GM12875 (cell line): ENCODE measurements around the gene MXD4.

Source experiments
- H3K4me3 ChIP-seq: one replicate; pipeline ENCODE4 v1.5.1; 2011; ENCODE audit warnings: low read depth, low read length, control low read depth
- TF ChIP-seq, protein P1 (sequence below): IDR thresholded peaks from 2 replicates; pipeline ENCODE4 v1.5.1; 2011; ENCODE audit warnings: low read depth, mild to moderate bottlenecking, control low read depth, inconsistent platforms, low read length, moderate library complexity, borderline replicate concordance; ENCODE audit not compliant: insufficient read depth

The MXD4 gene

DNA sequence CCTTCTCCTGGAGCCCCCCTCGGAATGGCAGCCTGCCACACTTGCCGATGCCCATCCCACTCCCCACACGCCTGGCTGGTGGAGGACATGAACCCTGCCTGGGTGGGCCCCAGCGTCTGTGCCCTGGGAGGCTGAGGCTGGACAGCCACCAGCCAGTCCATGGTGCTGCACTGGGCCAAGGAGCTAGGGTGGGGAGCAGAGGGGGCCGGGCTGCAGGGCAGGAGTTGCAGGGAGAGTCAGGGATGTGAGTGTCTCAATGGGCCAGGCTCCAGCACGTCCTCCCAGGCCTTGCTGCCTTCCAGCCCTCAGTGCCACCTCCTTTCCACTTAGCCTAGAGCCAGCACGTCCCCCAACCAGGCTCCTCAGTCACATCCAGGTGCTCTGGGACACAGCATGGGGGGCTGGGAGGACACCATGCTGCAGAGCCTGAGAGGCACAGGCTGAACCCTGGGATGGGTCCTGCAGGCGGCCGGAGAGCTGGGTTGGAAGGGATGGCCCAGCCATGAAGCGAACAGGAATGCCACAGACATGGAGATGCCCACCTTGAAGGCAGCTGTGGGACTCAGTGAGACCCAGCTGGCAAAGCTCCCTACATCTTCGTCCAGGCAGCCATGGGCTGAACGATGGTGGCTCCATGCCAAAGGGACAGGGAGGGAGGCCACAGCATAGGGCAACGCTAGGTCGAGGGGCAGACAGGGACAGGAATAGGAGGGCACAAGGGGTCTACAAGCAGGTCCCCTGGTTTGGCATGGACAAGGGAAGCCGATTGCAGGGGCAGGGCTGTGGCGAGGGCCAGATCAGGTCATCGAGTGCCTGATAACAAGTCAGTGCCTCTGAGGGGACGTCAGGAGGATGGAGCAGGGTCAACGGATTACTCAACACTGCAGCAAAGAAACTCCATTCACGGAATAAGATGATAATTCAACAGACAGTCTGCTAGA, 30.1 kb upstream of the MXD4 start:
- TF ChIP-seq, protein P1, sequence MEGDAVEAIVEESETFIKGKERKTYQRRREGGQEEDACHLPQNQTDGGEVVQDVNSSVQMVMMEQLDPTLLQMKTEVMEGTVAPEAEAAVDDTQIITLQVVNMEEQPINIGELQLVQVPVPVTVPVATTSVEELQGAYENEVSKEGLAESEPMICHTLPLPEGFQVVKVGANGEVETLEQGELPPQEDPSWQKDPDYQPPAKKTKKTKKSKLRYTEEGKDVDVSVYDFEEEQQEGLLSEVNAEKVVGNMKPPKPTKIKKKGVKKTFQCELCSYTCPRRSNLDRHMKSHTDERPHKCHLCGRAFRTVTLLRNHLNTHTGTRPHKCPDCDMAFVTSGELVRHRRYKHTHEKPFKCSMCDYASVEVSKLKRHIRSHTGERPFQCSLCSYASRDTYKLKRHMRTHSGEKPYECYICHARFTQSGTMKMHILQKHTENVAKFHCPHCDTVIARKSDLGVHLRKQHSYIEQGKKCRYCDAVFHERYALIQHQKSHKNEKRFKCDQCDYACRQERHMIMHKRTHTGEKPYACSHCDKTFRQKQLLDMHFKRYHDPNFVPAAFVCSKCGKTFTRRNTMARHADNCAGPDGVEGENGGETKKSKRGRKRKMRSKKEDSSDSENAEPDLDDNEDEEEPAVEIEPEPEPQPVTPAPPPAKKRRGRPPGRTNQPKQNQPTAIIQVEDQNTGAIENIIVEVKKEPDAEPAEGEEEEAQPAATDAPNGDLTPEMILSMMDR = no peak
- H3K4me3 ChIP-seq = no peak overlapping the region

GRCh38 chr4:2290974-2291704, 29.2 kb upstream of the MXD4 start:
- TF ChIP-seq, protein P1 = no peak
- H3K4me3 ChIP-seq = no peak overlapping the region

GRCh38 chr4:2290488-2290887, 28.6 kb upstream of the MXD4 start:
- TF ChIP-seq, protein P1 = no peak
- no peak overlapping the region for H3K4me3 ChIP-seq

DNA sequence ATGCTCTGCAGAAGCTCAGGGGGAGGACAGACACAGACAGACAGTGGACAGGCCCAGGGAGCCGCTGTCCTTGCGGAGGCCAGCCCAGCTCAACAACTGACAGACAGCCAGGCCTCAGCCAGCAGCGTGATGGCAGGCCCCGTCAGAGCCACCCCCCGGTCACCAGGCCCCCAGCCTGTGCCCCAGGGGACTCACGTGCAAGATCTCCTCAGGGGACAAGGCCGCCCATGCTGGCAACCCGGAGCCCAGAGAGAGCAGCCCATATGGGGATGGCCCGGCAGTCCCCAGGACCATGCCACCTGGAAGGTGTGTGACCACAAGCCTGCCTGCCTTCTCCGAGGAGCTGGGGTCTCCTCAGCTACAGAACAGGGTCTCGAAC, 28.0 kb upstream of the MXD4 start:
- H3K4me3 ChIP-seq = no peak overlapping the region
- TF ChIP-seq, protein P1 = no peak

DNA sequence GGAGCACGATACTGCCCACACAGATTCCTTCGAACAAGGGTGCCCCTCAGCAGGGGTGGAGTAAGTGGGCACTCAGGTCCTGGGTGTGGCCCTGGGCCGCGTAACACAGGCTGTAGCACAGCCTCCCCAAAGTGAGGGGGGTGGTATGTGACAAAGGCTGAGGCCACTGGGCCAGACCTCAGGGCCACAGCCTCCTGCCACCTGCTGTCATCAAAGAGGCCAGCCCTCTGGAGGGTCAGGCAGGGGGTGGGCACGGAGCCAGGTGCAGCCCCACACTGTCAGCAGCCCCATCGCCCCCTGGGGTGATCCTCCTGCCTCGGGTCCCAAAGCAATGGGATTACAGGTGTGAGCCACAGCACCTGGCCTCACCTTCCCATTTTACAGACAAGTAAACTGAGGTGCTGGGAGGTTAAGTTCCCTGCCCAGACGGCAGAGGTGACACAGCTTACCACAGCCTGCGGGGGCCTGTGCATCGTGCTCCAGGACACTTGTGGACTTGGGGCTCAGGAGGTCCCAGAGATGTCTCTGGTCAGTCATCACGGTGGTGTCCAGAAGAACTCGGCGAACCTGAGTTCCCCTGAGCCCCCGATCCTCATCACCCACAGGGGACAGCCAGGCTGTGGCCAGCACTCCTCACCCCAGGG, 27.5 kb upstream of the MXD4 start:
- no peak overlapping the region for H3K4me3 ChIP-seq
- TF ChIP-seq, protein P1 = no peak

DNA sequence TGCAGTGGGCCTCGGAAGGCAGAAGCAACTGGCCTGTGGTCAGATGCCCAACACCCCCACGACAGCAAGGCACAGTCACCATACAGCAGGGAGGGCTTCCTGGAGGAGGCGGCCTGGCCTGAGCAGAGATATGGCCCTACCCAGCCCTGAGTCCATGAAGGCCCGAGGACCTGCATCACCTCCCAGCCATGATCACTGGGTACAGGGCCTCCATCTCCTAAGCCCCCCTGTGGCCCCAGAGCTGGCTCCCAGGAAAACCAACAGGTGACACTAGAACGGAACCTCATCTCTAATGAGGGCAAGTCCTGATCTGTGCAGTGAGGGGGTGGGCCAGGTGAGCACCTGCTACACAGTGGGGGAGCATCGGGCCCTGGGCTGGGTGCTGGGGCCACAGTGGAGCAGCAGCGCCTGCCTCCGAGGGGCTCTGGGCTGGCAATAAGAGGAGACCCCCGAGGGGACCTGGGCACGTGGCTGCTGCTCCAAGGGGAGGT, 26.2 kb upstream of the MXD4 start:
- TF ChIP-seq, protein P1 = no peak
- H3K4me3 ChIP-seq = no peak overlapping the region
